Activated CD8-positive, alpha-beta memory T cell treated with anti-CD3 and anti-CD28 coated beads for 36 hours (primary cell): ENCODE data around the gene MAK. TPM values are rescaled to one million over a fixed set of nuclear protein-coding genes. Genes with fewer than 3 reads are reported as not detected.
"Not testable (repeated sequence)": the region's sequence is repeated elsewhere in the genome, so short reads cannot be mapped to it uniquely, and the experiment has no call there.

Experiments used
- CTCF ChIA-PET: fragments of 350-600 bp; sonication (Branson Sonifier 250); formaldehyde crosslinking; loops from one replicate; lab custom pipeline; 2021; ENCODE audit warnings: antibody characterized with exemption; lab: Charles Lee
- POLR2A ChIA-PET: fragments of 350-600 bp; sonication (Branson Sonifier 250); formaldehyde crosslinking; loops from one replicate; lab custom pipeline; 2021; ENCODE audit warnings: antibody characterized with exemption; lab: Charles Lee
- total RNA-seq, 2 experiments: library from RNA; stranded (reverse); gene quantifications; one replicate each; pipeline ENCODE4 v1.2.3, GENCODE V29; 2021

MAK gene
- total RNA-seq, result 1 to 10 TPM; 2.5 to 2.8 TPM

DNA sequence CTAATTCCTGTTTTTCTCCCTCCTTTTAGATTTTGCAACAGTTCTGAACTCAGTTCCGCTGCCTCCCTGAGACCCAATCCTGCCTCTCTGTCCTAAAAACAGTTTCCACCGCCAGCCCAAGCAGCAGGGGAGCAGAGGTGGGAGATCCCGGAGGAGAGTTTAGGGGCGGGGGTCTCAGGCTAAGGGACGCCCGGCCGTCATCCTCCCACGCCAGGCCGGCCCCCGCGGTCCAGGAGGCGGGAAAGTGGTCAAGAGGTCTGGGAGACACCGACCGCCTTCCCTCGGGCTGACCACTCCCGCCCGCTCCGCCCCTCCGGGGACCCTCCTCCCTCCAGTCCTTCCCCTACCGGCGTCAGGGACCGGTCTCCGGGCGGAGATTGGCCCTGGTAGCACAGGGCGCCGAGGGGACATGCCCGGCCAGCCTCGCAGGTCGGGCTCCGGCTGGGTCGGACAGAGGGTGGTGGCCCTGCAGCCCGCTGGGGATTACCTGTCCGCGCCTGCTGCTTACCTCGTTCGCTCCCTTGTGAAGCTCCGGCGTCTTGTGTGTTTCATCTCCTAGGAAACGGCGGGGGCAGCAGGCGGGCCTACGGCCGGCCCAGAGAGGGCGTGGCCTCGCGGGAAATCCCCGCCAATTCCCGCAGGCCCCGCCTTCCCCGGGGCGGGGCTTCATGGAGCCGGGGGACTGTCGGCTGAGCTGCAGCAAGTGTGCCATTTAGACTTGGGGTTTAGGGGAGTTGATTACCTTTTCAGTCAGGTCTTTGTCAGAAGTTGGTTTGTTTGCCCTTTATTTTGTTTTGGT lies at the start of gene MAK:
MAK (minus strand) TSS at position 545 of the 799 bp plus-strand sequence. CDS start 7,891 bp downstream, outside the sequence.
- CTCF ChIA-PET, result no interaction called here
- POLR2A ChIA-PET, result interaction anchor here (0.8 to 1.2 kb wide), 2 partner anchors 255 to 359 kb away, joined by 4 read pairs; no protein-coding TSS in a partner anchor

GRCh38 chr6:10886691-10887502 lies 48.6 kb upstream of the MAK start, which contains the start of gene SYCP2L:
Gene SYCP2L, plus strand, starts transcription at chr6:10887052. Its CDS starts 75 bp downstream, at chr6:10887127.
- ChIA-PET POLR2A (no interaction called here), CTCF (no interaction called here)

DNA sequence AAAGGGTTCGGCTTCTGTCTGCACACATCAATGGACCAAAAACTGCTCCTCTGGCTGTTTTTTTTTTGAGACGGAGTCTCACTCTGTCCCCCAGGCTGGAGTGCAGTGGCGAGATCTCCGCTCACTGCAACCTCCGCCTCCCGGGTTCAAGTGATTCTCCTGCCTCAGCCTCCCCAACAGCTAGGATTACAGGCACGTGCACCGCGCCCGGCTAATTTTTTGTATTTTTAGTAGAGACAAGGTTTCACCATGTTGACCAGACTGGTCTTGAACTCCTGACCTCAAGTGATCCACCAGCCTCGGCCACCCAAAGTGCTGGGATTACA lies 48.0 kb upstream of the MAK start:
- POLR2A ChIA-PET, CTCF ChIA-PET: not testable (repeated sequence)

DNA sequence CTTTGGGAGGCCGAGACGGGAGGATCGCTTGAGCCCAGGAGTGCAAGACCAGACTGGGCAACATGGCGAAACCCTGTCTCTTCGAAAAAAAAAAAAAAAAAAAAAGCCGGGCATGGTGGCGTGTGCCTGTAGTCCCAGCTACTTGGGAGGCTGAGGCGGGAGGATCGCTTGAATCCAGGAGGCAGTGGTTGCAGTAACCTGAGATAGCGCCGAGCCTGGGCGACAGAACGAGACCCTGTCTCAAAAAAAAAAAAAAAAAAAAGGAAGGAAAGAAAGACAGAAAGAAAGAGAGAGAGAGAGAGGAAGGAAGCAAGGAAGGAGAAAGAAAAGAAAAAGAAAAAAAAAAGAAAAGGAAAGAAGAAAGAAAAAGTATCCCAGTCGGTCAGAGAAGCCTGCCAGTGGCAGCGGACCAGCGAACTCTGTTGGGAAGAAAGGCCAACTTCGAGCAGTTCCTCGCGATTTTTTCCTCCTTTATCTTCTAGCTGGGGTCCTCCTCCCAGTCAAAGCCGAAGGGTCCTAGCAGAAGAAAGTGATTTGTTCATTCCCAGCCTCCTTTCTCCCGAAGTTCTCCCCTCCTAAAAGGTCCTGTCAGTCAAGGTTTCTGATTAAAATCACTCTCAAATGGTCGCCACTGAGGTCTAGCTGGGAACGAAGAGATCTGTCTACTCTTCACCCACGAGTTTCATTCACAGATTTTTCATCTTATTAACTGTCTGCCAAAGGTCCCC lies 46.1 kb upstream of the MAK start:
- ChIA-PET CTCF (interaction anchor here (0.6 kb wide), 1 partner anchor 102 kb away, joined by 4 read pairs; no protein-coding TSS in a partner anchor), POLR2A (no interaction called here)

GRCh38 chr6:10883312-10884244 lies 45.2 kb upstream of the MAK start:
- ChIA-PET CTCF (no interaction called here), POLR2A (no interaction called here)

- ChIA-PET POLR2A (no interaction called here), CTCF (no interaction called here)
Observed at GRCh38 chr6:10882657-10883171, 44.4 kb upstream of the MAK start.

DNA sequence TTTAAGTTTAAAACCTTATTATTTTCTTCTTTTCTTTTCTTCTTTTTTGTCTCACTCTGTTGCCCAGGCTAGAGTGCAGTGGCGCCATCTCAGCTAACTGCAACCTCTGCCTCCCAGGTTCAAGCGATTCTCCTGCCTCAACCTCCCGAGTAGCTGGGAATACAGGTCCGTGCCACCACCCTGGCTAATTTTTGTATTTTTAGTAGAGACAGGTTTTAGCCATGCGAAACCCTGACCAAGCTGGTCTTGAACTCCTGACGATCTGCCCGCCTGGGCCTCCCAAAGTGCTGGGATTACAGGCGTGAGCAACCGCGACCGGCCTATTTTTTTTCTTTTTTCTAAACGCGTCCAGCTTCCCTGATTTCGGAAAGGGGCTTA lies 43.9 kb upstream of the MAK start:
- POLR2A ChIA-PET, CTCF ChIA-PET: not testable (repeated sequence)

DNA sequence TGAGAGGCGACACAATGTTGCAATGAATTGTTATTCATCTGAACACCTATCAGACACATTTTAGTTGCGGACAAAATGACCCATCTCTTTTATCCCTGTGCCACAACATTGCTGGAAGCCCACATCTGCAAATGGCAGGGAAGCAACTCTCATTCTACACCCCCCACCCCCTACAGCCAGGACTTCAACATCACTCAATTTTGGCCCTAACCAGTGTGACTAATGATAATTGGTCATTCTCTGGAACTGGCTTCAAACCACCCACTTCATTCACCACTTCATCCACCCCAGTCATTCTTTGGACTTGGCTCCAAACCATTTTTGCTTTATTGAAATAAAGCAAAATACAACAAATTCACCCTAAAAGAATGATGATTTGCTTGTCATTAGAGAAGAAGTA lies 42.0 kb upstream of the MAK start:
- POLR2A ChIA-PET, result no interaction called here

GRCh38 chr6:10877871-10878270 lies 39.5 kb upstream of the MAK start:
- ChIA-PET POLR2A (no interaction called here), CTCF (no interaction called here)

More for the DNA sequence above, 42.0 kb upstream of the MAK start:
- CTCF ChIA-PET, result no interaction called here

- ChIA-PET POLR2A (no interaction called here), CTCF (no interaction called here)
Observed at GRCh38 chr6:10877012-10877411, 38.7 kb upstream of the MAK start.

GRCh38 chr6:10875026-10875425 lies 36.7 kb upstream of the MAK start:
- POLR2A ChIA-PET, result no interaction called here
- CTCF ChIA-PET, result no interaction called here

DNA sequence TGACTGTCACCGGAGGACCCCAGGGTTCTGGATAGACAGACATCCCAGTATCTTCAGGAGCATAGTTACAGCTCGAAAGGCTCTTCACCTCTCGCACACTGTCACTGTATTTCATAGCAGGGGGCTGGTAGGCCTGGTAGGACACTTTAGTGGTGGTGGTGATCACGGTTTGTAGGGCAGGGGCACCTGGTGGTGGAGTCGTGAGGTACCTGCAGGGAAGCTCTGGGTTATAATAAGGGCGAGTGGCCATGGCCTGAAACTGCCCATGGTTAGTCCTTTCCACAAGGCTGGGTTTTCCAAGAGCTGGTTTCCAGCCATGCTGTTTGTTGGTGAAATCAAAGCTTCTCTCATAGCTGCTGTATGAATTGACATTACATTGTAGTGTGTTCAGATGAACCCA lies 35.9 kb upstream of the MAK start:
- ChIA-PET POLR2A (no interaction called here), CTCF (interaction anchor here (0.6 kb wide), 1 partner anchor 474 kb away, joined by 3 read pairs; no protein-coding TSS in a partner anchor)

DNA sequence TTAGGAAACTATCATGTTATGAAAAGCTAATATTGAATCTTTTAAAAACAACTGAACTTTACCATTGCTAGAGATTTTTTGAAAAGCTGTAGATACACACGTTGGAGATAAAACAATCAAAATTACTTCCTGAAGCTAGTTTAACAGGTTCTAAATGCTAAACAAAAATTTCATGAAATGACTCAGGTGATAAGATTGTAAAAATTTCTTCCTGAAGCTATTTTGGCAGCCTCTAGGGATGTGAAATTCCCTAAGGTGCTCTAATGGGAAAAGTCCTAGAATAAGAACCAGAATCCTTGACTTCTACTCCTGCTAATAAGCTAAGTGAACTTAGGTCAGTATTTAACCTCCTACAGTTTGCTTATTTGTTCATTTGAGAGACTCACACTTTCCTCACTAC lies 35.0 kb upstream of the MAK start:
- CTCF ChIA-PET, result no interaction called here
- POLR2A ChIA-PET, result no interaction called here

DNA sequence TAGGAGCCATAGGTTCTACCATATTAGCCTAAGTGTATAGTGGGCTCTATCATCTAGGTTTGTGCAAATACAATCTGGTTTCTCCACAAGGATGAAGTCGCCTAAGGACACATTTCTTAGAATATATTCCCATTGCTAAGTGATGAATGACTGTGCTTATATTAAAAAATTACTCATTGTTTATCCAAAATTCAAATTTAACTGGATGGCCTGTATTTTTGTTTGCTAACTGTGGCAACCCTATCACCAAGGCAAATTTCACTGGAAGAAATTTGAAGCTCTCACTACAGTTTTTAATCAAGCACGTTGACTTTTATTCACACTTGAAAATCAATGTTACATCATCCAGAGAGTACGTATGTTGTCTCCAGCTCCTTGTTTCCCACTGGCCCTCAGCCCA lies 29.6 kb upstream of the MAK start:
- CTCF ChIA-PET, result interaction anchor here (0.6 kb wide), 1 partner anchor 107 kb away, joined by 3 read pairs; no protein-coding TSS in a partner anchor

DNA sequence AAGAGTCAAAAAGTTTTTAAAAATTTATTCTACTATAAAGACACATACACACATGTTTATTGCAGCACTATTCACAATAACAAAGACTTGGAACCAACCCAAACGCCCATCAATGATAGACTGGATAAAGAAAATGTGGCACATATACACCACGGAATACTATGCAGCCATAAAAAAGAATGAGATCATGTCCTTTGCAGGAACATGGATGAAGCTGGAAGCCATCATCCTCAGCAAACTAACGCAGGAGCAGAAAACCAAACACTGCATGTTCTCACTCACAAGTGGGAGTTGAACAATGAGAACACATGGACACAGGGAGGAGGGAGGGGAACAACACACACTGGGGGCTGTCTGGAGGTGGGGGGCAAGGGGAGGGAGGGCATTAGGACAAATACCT lies 28.4 kb upstream of the MAK start:
- POLR2A ChIA-PET, CTCF ChIA-PET: not testable (repeated sequence)

More for the DNA sequence above, 29.6 kb upstream of the MAK start:
- POLR2A ChIA-PET, result no interaction called here

DNA sequence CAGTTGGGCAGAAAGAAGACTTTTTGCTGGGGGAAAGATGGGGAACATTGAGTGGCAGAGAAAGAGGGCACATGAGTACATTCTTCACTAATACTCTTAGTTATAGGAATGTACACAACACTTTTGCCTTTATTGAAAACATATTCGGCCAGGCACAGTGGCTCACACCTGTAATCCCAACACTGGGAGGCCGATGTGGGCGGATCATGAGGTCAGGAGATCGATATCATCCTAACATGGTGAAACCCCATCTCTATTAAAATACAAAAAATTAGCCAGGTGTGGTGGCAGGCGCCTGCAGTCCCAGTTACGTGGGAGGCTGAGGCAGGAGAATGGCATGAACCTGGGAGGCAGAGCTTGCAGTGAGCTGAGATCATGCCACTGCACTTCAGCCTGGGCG lies 24.7 kb upstream of the MAK start:
- POLR2A ChIA-PET, CTCF ChIA-PET: not testable (repeated sequence)

- ChIA-PET CTCF (no interaction called here), POLR2A (no interaction called here)
Observed at GRCh38 chr6:10862361-10862760, 24.0 kb upstream of the MAK start.

- ChIA-PET CTCF (no interaction called here), POLR2A (no interaction called here)
Observed at GRCh38 chr6:10861086-10861485, 22.7 kb upstream of the MAK start.
